ENCODE measurements around the gene ZFYVE16. TPM values are rescaled to one million over a fixed set of nuclear protein-coding genes. Genes with fewer than 3 reads are reported as not detected.

ZFYVE16 gene
- total RNA-seq, 1 experiment from 2014 or later, result 10.8 TPM

Other genes starting within 250 kb of the ZFYVE16 start
- 3.1 and 6.0 TPM in 2 replicates for gene SERINC5, start 152.0 kb upstream of the ZFYVE16 start, total RNA-seq (2014; rRNA removed; shearing (Covaris generic))
- not detected in 2 replicates for gene SPZ1, start 88.1 kb upstream of the ZFYVE16 start, total RNA-seq (2014; rRNA removed; shearing (Covaris generic))
- 0.49 and 1.1 TPM in 2 replicates for gene FAM151B, start 80.0 kb downstream of the ZFYVE16 start, total RNA-seq (2014; rRNA removed; shearing (Covaris generic))
- 0.17 TPM in 1 of 2 replicates, not detected in the other for gene ANKRD34B, start 162.2 kb downstream of the ZFYVE16 start, total RNA-seq (2014; rRNA removed; shearing (Covaris generic))
- gene MSH3, start 246.6 kb downstream of the ZFYVE16 start, total RNA-seq (2014; rRNA removed; shearing (Covaris generic)), result 16.2 and 16.8 TPM in 2 replicates
- 108 and 124 TPM in 2 replicates for gene DHFR, start 246.9 kb downstream of the ZFYVE16 start, total RNA-seq (2014; rRNA removed; shearing (Covaris generic))

Measured in G401 (cell line).